ENCODE data around the gene TBX5.

GRCh38 chr12:114371733-114372132 is 34.2 kb downstream of the TBX5 start:
- TF ChIP-seq CTCF (IDR thresholded peaks at IDR 0.05; ENCODE audit: low read depth, low read length, poor library complexity, severe bottlenecking) (no peak), EZH2phosphoT487 (IDR thresholded peaks at IDR 0.05; ENCODE audit: borderline replicate concordance, low read length) (no peak)

Data from DOHH2 (cell line).